GM23338 (cell line): ENCODE data around the gene CASP10. TPM values are rescaled to one million over a fixed set of nuclear protein-coding genes. Genes with fewer than 3 reads are reported as not detected.

Experiments
- ATAC-seq: fragments of 200-7000 bp; cut with Tn5 transposase; 3 replicates; pipeline ENCODE4 v1.9.1; 2020
- DNase-seq: peaks from one replicate; pipeline ENCODE4 v3.0.0-alpha.2; 2015; ENCODE audit warnings: low spot score
- H2AFZ ChIP-seq: fragments of 200-600 bp; sonication (generic); 2 replicates; pipeline ENCODE4 v1.8.0; 2016; ENCODE audit warnings: antibody characterized with exemption, mild to moderate bottlenecking, moderate library complexity
- H3F3A ChIP-seq: fragments of 200-600 bp; sonication (generic); replicated peaks from 2 replicates; pipeline ENCODE4 v1.8.0; 2017; ENCODE audit warnings: antibody characterized with exemption, mixed run types, low read depth
- H3K27ac ChIP-seq: fragments of 200-600 bp; sonication (generic); 2 replicates; pipeline ENCODE4 v1.6.1; 2016; ENCODE audit warnings: low read depth
- H3K27me3 ChIP-seq: fragments of 200-600 bp; sonication (generic); 2 replicates; pipeline ENCODE4 v1.8.0; 2016; ENCODE audit warnings: mild to moderate bottlenecking, mixed run types, moderate library complexity; ENCODE audit not compliant: insufficient read depth
- H3K36me3 ChIP-seq: fragments of 200-600 bp; sonication (generic); 2 replicates; pipeline ENCODE4 v1.8.0; 2016; ENCODE audit warnings: mild to moderate bottlenecking; ENCODE audit not compliant: insufficient read depth
- H3K4me1 ChIP-seq: fragments of 200-600 bp; sonication (generic); 2 replicates; pipeline ENCODE4 v1.8.0; 2016; ENCODE audit warnings: mild to moderate bottlenecking, moderate library complexity; ENCODE audit not compliant: insufficient read depth
- H3K4me2 ChIP-seq: fragments of 200-600 bp; sonication (generic); 2 replicates; pipeline ENCODE4 v1.7.1; 2017; ENCODE audit warnings: mixed run types
- H3K4me3 ChIP-seq: fragments of 200-600 bp; sonication (generic); 2 replicates; pipeline ENCODE4 v1.6.1; 2016; ENCODE audit warnings: mixed run types
- H3K79me2 ChIP-seq: fragments of 200-600 bp; sonication (generic); replicated peaks from 2 replicates; pipeline ENCODE4 v1.8.0; 2017; ENCODE audit warnings: mild to moderate bottlenecking; ENCODE audit not compliant: insufficient read depth
- H3K9me2 ChIP-seq: fragments of 200-600 bp; sonication (generic); 2 replicates; pipeline ENCODE4 v1.8.0; 2017; ENCODE audit not compliant: insufficient read depth
- H4K20me1 ChIP-seq: fragments of 200-600 bp; sonication (generic); replicated peaks from 2 replicates; pipeline ENCODE4 v1.8.0; 2017; ENCODE audit warnings: mild to moderate bottlenecking; ENCODE audit not compliant: insufficient read depth
- H3K27ac Mint-ChIP-seq: 2 replicates; pipeline ENCODE4 v1.8.0; 2020; ENCODE audit warnings: inconsistent platforms, mild to moderate bottlenecking, moderate library complexity, mixed read lengths
- H3K27me3 Mint-ChIP-seq: 3 replicates; pipeline ENCODE4 v1.8.0; 2022; ENCODE audit warnings: low read depth, mild to moderate bottlenecking, moderate library complexity, mixed read lengths, inconsistent platforms; ENCODE audit not compliant: insufficient read depth, poor library complexity
- H3K36me3 Mint-ChIP-seq: 3 replicates; pipeline ENCODE4 v1.8.0; 2021; ENCODE audit warnings: low read depth, mild to moderate bottlenecking, inconsistent platforms, moderate library complexity, mixed read lengths
- H3K4me1 Mint-ChIP-seq: 3 replicates; pipeline ENCODE4 v1.8.0; 2020; ENCODE audit warnings: mild to moderate bottlenecking, inconsistent platforms, mixed read lengths
- H3K4me3 Mint-ChIP-seq: 3 replicates; pipeline ENCODE4 v1.8.0; 2021; ENCODE audit warnings: moderate library complexity, mild to moderate bottlenecking, inconsistent platforms, mixed read lengths
- H3K9me3 Mint-ChIP-seq: 3 replicates; pipeline ENCODE4 v1.8.0; 2020; ENCODE audit warnings: moderate library complexity, mild to moderate bottlenecking, inconsistent platforms, mixed read lengths
- NANOG ChIP-seq: IDR thresholded peaks from 2 replicates; pipeline ENCODE4 v1.6.1; 2016; ENCODE audit warnings: antibody characterized with exemption, borderline replicate concordance
- POLR2AphosphoS5 ChIP-seq: IDR thresholded peaks from 2 replicates; pipeline ENCODE4 v1.6.1; 2016; ENCODE audit warnings: antibody characterized with exemption, low read depth
- ZNF114 ChIP-seq: fragments of 250-450 bp; sonication (Bioruptor Pico); IDR thresholded peaks from 2 replicates; pipeline ENCODE4 v1.5.0; 2020; ENCODE audit warnings: mild to moderate bottlenecking, moderate library complexity
- ZNF331 ChIP-seq: fragments of 250-450 bp; sonication (Bioruptor Pico); IDR thresholded peaks from 2 replicates; pipeline ENCODE4 v1.5.0; 2020; ENCODE audit warnings: low read depth, mild to moderate bottlenecking, moderate library complexity
- polyA plus RNA-seq: library from polyadenylated mRNA; unstranded; fragments of >200 nt; fragmentation: Nextera tagmentation; extraction: Ambion mirVana; gene quantifications from 2 replicates; pipeline ENCODE4 v1.2.1, GENCODE V29; 2016
- total RNA-seq: library from RNA; depleted of rRNA; stranded (reverse); fragments of >200 nt; shearing (Covaris generic); gene quantifications from 2 replicates; pipeline ENCODE4 v1.2.3, GENCODE V29; 2014
- TF ChIP-seq, protein P1 (sequence below): IDR thresholded peaks from 2 replicates; pipeline ENCODE4 v1.6.1; 2016; ENCODE audit warnings: antibody characterized with exemption
- TF ChIP-seq, protein P2 (sequence below), 2 experiments: fragments of 200-600 bp in 1 of 2; sonication (generic) in 1 of 2; conservative IDR thresholded peaks; 2 replicates each; pipeline versions ENCODE4 v1.5.1 to v1.6.1; 2016 to 2017; ENCODE audit warnings: antibody characterized with exemption in 2 of 2, low read depth in 2 of 2, mild to moderate bottlenecking in 2 of 2, moderate library complexity in 1 of 2

Gene CASP10
- total and polyA plus RNA-seq, 2 experiments from 2014 or later = 1.9 to 3.5 TPM

DNA sequence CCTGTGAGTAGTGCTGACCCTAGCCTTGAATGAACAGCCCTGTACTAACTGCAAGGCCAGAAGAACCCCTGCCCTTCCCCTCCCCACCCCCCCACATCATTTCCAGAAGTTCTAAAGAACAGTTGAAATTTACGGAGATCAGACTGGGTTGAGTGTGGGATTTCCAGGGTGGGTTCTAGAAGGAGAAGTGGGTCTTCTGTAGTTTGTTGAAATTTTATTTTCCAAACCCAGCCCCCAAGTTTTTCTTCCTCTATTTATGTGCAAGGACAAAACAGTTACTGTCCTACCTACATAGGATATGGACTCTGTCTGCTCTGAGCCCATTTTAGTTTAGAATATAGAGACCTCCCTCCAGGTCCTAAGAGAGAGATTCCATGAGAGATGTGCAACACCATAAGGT, 26.3 kb upstream of the CASP10 start (continued):
- TF ChIP-seq, protein P1, sequence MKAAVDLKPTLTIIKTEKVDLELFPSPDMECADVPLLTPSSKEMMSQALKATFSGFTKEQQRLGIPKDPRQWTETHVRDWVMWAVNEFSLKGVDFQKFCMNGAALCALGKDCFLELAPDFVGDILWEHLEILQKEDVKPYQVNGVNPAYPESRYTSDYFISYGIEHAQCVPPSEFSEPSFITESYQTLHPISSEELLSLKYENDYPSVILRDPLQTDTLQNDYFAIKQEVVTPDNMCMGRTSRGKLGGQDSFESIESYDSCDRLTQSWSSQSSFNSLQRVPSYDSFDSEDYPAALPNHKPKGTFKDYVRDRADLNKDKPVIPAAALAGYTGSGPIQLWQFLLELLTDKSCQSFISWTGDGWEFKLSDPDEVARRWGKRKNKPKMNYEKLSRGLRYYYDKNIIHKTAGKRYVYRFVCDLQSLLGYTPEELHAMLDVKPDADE = no peak

DNA sequence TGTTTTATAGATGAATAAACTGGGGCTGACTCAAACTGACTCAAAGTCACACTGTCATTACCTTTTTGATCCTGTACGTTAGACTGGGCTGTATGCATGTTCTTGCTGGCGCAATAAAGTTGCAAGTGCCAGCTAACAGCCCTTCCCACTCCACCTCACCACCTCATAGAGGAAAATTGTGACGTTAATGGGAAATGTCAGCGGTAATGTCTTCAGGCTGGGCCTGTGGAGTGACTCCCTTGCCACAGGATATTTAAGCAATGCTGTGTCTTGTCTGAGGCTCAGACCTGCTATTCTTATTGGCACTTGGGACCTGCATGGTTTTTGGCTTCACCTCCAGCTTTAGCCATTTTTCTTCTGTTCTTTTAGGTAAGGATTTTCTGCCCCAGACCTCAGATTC, 25.2 kb upstream of the CASP10 start:
- Histone ChIP-seq H3K4me3 (no peak overlapping the region), H3K27me3 (no peaks in the 10 kb centered on the region), H3K27ac (no peak overlapping the region), H3K4me2 (no peak overlapping the region), H3K79me2 (no peaks in the 10 kb centered on the region), H3K36me3 (no peaks in the 10 kb centered on the region), H4K20me1 (no peaks in the 10 kb centered on the region), H3K4me1 (peaks cover 11% of the 10 kb centered on the region), H3F3A (no peaks in the 10 kb centered on the region), H2AFZ (peak overlapping the region; percentile 70), H3K9me2 (no peaks in the 10 kb centered on the region)
- Mint-ChIP-seq H3K4me3 (no peak overlapping the region), H3K27me3 (peaks cover 7% of the 10 kb centered on the region), H3K9me3 (no peaks in the 10 kb centered on the region), H3K36me3 (no peaks in the 10 kb centered on the region; the same call in 1 of the 3 replicates), H3K27ac (peak overlapping the region; percentile 76; the same call in 1 of the 2 replicates), H3K4me1 (peaks cover 14% of the 10 kb centered on the region)
- DNase-seq (no peak), ATAC-seq (no peak)
- TF ChIP-seq NANOG = no peak
- no peak for TF ChIP-seq POLR2AphosphoS5
- TF ChIP-seq ZNF331 (CRISPR knock-in tag) = no peak

DNA sequence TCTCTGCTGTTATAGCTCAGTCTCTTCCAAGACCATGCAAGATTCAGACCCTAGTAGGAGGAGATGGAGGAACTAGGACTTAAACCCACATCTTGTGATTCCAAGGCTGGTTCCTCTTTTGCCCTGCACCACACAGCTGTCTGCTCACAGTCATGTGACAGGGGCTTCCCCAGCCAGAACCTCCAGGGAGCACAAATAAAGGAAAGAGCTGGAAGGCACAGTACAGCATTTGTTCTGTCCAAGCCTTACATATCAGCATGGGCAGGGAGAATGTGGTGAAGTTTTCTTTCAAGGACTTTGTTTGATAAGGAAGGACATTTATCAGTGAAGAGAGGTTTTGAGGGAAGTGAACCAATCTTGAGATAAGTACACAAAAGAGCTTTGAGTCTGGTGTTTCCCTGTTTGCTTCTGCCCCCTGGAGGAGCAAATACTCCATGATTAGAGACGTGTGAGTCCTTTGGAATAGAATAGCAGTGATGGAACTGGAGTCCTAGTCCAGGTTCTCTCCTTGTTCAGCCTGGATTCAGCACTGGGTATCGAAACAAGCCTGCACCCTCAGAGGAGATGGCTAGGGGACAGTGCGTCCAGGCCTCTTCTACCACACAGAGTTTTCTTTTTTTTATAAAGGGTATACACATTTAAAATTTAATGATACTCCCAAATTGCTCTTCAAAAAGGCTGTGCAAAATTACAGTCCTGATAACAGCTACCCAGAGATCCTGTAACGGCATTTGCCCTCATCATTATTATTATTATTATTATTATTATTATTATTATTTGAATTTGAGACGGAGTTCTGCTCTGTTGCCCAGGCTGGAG, 24.6 kb upstream of the CASP10 start:
- Histone ChIP-seq H3K4me2 (no peak overlapping the region), H3K27me3 (no peaks in the 10 kb centered on the region), H3K9me2 (no peaks in the 10 kb centered on the region), H3K79me2 (no peaks in the 10 kb centered on the region), H2AFZ (peak overlapping the region; percentile 70), H3K36me3 (no peaks in the 10 kb centered on the region), H3K27ac (no peak overlapping the region), H3K4me3 (no peak overlapping the region), H3F3A (no peaks in the 10 kb centered on the region), H4K20me1 (no peaks in the 10 kb centered on the region), H3K4me1 (peaks cover 11% of the 10 kb centered on the region)
- H3K27me3 Mint-ChIP-seq = peaks cover 7% of the 10 kb centered on the region
- H3K4me3 Mint-ChIP-seq = no peak overlapping the region
- peak; percentile 87 for DNase-seq
- peak overlapping the region; percentile 76; the same call in 1 of the 2 replicates for H3K27ac Mint-ChIP-seq
- peaks cover 14% of the 10 kb centered on the region for H3K4me1 Mint-ChIP-seq
- peak; percentile 97 for ATAC-seq
- TF ChIP-seq, protein P2, sequence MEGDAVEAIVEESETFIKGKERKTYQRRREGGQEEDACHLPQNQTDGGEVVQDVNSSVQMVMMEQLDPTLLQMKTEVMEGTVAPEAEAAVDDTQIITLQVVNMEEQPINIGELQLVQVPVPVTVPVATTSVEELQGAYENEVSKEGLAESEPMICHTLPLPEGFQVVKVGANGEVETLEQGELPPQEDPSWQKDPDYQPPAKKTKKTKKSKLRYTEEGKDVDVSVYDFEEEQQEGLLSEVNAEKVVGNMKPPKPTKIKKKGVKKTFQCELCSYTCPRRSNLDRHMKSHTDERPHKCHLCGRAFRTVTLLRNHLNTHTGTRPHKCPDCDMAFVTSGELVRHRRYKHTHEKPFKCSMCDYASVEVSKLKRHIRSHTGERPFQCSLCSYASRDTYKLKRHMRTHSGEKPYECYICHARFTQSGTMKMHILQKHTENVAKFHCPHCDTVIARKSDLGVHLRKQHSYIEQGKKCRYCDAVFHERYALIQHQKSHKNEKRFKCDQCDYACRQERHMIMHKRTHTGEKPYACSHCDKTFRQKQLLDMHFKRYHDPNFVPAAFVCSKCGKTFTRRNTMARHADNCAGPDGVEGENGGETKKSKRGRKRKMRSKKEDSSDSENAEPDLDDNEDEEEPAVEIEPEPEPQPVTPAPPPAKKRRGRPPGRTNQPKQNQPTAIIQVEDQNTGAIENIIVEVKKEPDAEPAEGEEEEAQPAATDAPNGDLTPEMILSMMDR (conservative IDR thresholded peaks at IDR 0.05; ENCODE audit: low read depth in 2 of 2) = peak; percentile 85 to 89
- no peak for TF ChIP-seq ZNF114 (CRISPR knock-in tag)
- H3K36me3 Mint-ChIP-seq = no peaks in the 10 kb centered on the region; the same call in 1 of the 3 replicates
- no peaks in the 10 kb centered on the region for H3K9me3 Mint-ChIP-seq
